IPS-15b (cell line): ENCODE data around the gene ANKK1.

ENCODE experiments used
- H3K27me3 ChIP-seq: one replicate; pipeline ENCODE4 v1.6.1; 2013; ENCODE audit warnings: low read length; ENCODE audit not compliant: control insufficient read depth, insufficient read depth
- H3K36me3 ChIP-seq: one replicate; pipeline ENCODE4 v1.6.1; 2013; ENCODE audit warnings: low read length; ENCODE audit not compliant: control insufficient read depth, insufficient read depth
- H3K4me1 ChIP-seq: one replicate; pipeline ENCODE4 v1.6.1; 2013; ENCODE audit warnings: mild to moderate bottlenecking, low read length; ENCODE audit not compliant: control insufficient read depth, insufficient read depth
- H3K4me3 ChIP-seq: one replicate; pipeline ENCODE4 v1.5.1; 2013; ENCODE audit warnings: low read depth, low read length
- H3K9ac ChIP-seq: one replicate; pipeline ENCODE4 v1.6.1; 2013; ENCODE audit warnings: low read depth, mild to moderate bottlenecking, low read length
- H3K9me3 ChIP-seq: one replicate; pipeline ENCODE4 v1.6.1; 2013; ENCODE audit warnings: mild to moderate bottlenecking, low read length; ENCODE audit not compliant: control insufficient read depth, insufficient read depth

ANKK1 gene

GRCh38 chr11:113363996-113364641, 23.5 kb upstream of the ANKK1 start:
- no peaks in the 10 kb centered on the region for H3K9me3 ChIP-seq
- no peak overlapping the region for H3K4me3 ChIP-seq
- peaks cover 5% of the 10 kb centered on the region for H3K4me1 ChIP-seq
- H3K9ac ChIP-seq = no peak overlapping the region
- H3K36me3 ChIP-seq = no peaks in the 10 kb centered on the region
- H3K27me3 ChIP-seq = no peaks in the 10 kb centered on the region

GRCh38 chr11:113365895-113366294, 21.7 kb upstream of the ANKK1 start:
- peaks cover 5% of the 10 kb centered on the region for H3K4me1 ChIP-seq
- no peaks in the 10 kb centered on the region for H3K36me3 ChIP-seq
- no peak overlapping the region for H3K9ac ChIP-seq
- no peak overlapping the region for H3K4me3 ChIP-seq
- H3K9me3 ChIP-seq = no peaks in the 10 kb centered on the region
- H3K27me3 ChIP-seq = no peaks in the 10 kb centered on the region

- H3K4me3 ChIP-seq = no peak overlapping the region
- peaks cover 5% of the 10 kb centered on the region for H3K4me1 ChIP-seq
- no peaks in the 10 kb centered on the region for H3K9me3 ChIP-seq
- H3K27me3 ChIP-seq = no peaks in the 10 kb centered on the region
- no peak overlapping the region for H3K9ac ChIP-seq
- no peaks in the 10 kb centered on the region for H3K36me3 ChIP-seq
Measured at GRCh38 chr11:113369411-113369810, 18.2 kb upstream of the ANKK1 start.

GRCh38 chr11:113370634-113371033, 16.9 kb upstream of the ANKK1 start:
- no peaks in the 10 kb centered on the region for H3K9me3 ChIP-seq
- H3K4me1 ChIP-seq = peaks cover 5% of the 10 kb centered on the region
- H3K36me3 ChIP-seq = no peaks in the 10 kb centered on the region
- H3K27me3 ChIP-seq = no peaks in the 10 kb centered on the region
- no peak overlapping the region for H3K4me3 ChIP-seq
- H3K9ac ChIP-seq = no peak overlapping the region

- Histone ChIP-seq H3K36me3 (no peaks in the 10 kb centered on the region), H3K4me3 (no peak overlapping the region), H3K27me3 (no peaks in the 10 kb centered on the region), H3K9me3 (no peaks in the 10 kb centered on the region), H3K4me1 (peaks cover 4% of the 10 kb centered on the region), H3K9ac (no peak overlapping the region)
Measured at GRCh38 chr11:113372309-113372708, 15.3 kb upstream of the ANKK1 start.

GRCh38 chr11:113373306-113373705, 14.3 kb upstream of the ANKK1 start:
- H3K27me3 ChIP-seq = no peaks in the 10 kb centered on the region
- H3K9ac ChIP-seq = no peak overlapping the region
- H3K4me3 ChIP-seq = no peak overlapping the region
- H3K9me3 ChIP-seq = no peaks in the 10 kb centered on the region
- no peaks in the 10 kb centered on the region for H3K36me3 ChIP-seq
- H3K4me1 ChIP-seq = peaks cover 3% of the 10 kb centered on the region

- no peak overlapping the region for H3K4me3 ChIP-seq
- H3K36me3 ChIP-seq = no peaks in the 10 kb centered on the region
- H3K9me3 ChIP-seq = no peaks in the 10 kb centered on the region
Measured at GRCh38 chr11:113373981-113374560, 13.5 kb upstream of the ANKK1 start.

GRCh38 chr11:113375402-113375801, 12.2 kb upstream of the ANKK1 start:
- no peak overlapping the region for H3K9ac ChIP-seq
- no peaks in the 10 kb centered on the region for H3K9me3 ChIP-seq
- H3K4me1 ChIP-seq = peaks cover 3% of the 10 kb centered on the region
- no peaks in the 10 kb centered on the region for H3K36me3 ChIP-seq
- H3K4me3 ChIP-seq = no peak overlapping the region
- H3K27me3 ChIP-seq = no peaks in the 10 kb centered on the region

More at GRCh38 chr11:113373981-113374560, 13.5 kb upstream of the ANKK1 start:
- Histone ChIP-seq H3K4me1 (peaks cover 3% of the 10 kb centered on the region), H3K9ac (no peak overlapping the region), H3K27me3 (no peaks in the 10 kb centered on the region)

- no peaks in the 10 kb centered on the region for H3K9me3 ChIP-seq
- peaks cover 3% of the 10 kb centered on the region for H3K4me1 ChIP-seq
- H3K9ac ChIP-seq = no peak overlapping the region
- no peaks in the 10 kb centered on the region for H3K27me3 ChIP-seq
- H3K4me3 ChIP-seq = no peak overlapping the region
- no peaks in the 10 kb centered on the region for H3K36me3 ChIP-seq
Measured at GRCh38 chr11:113376156-113376555, 11.4 kb upstream of the ANKK1 start.

- no peak overlapping the region for H3K4me3 ChIP-seq
- peaks cover 3% of the 10 kb centered on the region for H3K4me1 ChIP-seq
- H3K27me3 ChIP-seq = no peaks in the 10 kb centered on the region
- no peaks in the 10 kb centered on the region for H3K36me3 ChIP-seq
- no peak overlapping the region for H3K9ac ChIP-seq
- H3K9me3 ChIP-seq = no peaks in the 10 kb centered on the region
Measured at GRCh38 chr11:113377681-113378412, 9.7 kb upstream of the ANKK1 start.

- H3K4me3 ChIP-seq = no peak overlapping the region
- H3K9me3 ChIP-seq = no peaks in the 10 kb centered on the region
- peaks cover 3% of the 10 kb centered on the region for H3K4me1 ChIP-seq
- H3K27me3 ChIP-seq = no peaks in the 10 kb centered on the region
- no peak overlapping the region for H3K9ac ChIP-seq
- H3K36me3 ChIP-seq = no peaks in the 10 kb centered on the region
Measured at GRCh38 chr11:113378692-113379091, 8.9 kb upstream of the ANKK1 start.

- Histone ChIP-seq H3K9ac (no peak overlapping the region), H3K36me3 (no peaks in the 10 kb centered on the region), H3K4me1 (peaks cover 9% of the 10 kb centered on the region), H3K4me3 (no peak overlapping the region), H3K9me3 (no peaks in the 10 kb centered on the region), H3K27me3 (peaks cover 5% of the 10 kb centered on the region)
Measured at GRCh38 chr11:113382121-113382520, 5.5 kb upstream of the ANKK1 start.
